Measurements from ENCODE around the gene EXOC3L2.

DNA sequence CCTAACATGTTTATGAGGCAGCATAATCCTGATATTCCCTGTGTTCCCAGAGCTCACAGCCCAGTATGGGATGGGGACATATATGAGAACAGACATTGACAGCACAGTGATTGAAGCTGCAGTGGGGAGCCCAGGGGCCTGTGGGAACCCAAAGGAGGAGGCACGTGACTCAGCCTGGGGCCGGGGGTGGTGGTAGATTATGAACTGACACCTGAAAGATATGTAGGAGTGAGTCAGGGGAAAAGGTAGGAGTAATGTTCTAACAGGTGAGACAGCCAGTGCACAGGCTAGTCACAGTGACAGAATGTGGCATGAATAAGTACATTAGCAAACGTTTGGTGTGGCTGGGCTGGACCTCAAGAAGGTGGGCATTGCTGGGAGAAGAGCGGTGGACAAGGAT lies 48.5 kb upstream of the EXOC3L2 start:
- TF ChIP-seq, protein P1, sequence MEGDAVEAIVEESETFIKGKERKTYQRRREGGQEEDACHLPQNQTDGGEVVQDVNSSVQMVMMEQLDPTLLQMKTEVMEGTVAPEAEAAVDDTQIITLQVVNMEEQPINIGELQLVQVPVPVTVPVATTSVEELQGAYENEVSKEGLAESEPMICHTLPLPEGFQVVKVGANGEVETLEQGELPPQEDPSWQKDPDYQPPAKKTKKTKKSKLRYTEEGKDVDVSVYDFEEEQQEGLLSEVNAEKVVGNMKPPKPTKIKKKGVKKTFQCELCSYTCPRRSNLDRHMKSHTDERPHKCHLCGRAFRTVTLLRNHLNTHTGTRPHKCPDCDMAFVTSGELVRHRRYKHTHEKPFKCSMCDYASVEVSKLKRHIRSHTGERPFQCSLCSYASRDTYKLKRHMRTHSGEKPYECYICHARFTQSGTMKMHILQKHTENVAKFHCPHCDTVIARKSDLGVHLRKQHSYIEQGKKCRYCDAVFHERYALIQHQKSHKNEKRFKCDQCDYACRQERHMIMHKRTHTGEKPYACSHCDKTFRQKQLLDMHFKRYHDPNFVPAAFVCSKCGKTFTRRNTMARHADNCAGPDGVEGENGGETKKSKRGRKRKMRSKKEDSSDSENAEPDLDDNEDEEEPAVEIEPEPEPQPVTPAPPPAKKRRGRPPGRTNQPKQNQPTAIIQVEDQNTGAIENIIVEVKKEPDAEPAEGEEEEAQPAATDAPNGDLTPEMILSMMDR (conservative IDR thresholded peaks at IDR 0.05; ENCODE audit: low read depth, low read length): no peak
- TF ChIP-seq EZH2 (IDR thresholded peaks at IDR 0.05; ENCODE audit: low read length, unreplicated experiment) (no peak), EZH2phosphoT487 (IDR thresholded peaks at IDR 0.05; ENCODE audit: borderline replicate concordance, low read length) (no peak)
